ENCODE data around the gene OR2W3. TPM values are rescaled to one million over a fixed set of nuclear protein-coding genes. Genes with fewer than 3 reads are reported as not detected.

The OR2W3 gene
- total RNA-seq, 1 experiment from 2014 or later, result not detected

DNA sequence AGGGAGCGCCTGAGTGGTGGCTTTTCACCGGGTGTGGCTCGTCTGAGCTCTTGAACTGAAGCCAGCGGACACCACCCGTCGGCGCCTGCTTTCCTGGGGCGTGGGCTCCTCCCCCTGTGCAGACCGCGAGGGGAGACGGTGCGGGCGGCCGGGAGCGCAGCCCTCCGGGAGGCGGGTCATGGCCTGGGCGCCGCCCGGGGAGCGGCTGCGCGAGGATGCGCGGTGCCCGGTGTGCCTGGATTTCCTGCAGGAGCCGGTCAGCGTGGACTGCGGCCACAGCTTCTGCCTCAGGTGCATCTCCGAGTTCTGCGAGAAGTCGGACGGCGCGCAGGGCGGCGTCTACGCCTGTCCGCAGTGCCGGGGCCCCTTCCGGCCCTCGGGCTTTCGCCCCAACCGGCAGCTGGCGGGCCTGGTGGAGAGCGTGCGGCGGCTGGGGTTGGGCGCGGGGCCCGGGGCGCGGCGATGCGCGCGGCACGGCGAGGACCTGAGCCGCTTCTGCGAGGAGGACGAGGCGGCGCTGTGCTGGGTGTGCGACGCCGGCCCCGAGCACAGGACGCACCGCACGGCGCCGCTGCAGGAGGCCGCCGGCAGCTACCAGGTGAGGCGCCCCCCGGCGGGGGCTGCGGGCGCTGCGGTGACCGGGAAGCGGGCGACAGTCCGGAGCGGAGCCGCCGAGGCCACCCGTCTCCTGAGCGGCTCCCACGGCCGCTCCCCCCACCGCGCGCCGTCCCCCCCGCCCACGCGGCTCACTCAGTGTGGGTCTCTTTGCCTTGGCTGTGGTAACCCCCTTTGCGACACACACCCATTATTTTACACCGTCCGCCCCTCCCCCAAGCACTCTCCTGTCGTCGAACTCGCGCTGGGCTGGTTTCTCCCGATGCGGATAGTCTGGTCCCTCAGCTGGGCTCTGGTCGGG is 38.1 kb upstream of the OR2W3 start, which contains the start of gene TRIM58:
Gene TRIM58, plus strand, starts transcription at position 119 of the 916 bp plus-strand sequence. Its CDS starts 60 bp downstream, at position 179.
- no peak for DNase-seq
- Histone ChIP-seq H3F3A (ENCODE audit: insufficient read depth, low read depth) (no peaks in the 10 kb centered on the region), H3K9me2 (ENCODE audit: insufficient read depth) (no peaks in the 10 kb centered on the region), H3K36me3 (ENCODE audit: low read depth) (no peaks in the 10 kb centered on the region), H3K4me3 (no peak within 1 kb of the TSS), H4K20me1 (ENCODE audit: insufficient read depth) (no peaks in the 10 kb centered on the region), H3K4me2 (no peak within 1 kb of the TSS), H3K27me3 (ENCODE audit: insufficient read depth, low read depth) (no peaks in the 10 kb centered on the region), H3K9me3 (ENCODE audit: insufficient read depth, low read depth) (no peaks in the 10 kb centered on the region), H3K79me2 (ENCODE audit: low read depth) (no peaks in the 10 kb centered on the region), H3K4me1 (replicated peaks; ENCODE audit: insufficient read depth) (no peaks in the 10 kb centered on the region), H3K27ac (no peak within 1 kb of the TSS), H2AFZ (no peak within 1 kb of the TSS)
- BruUV-seq (replicated peaks), result no TSS peak
- ChIA-PET CTCF (no interaction called here), POLR2A (ENCODE audit: unreplicated experiment) (no interaction called here)
- intact Hi-C loops (cut with micrococcal nuclease; ENCODE audit: unreplicated experiment), result no loop called here
- TF ChIP-seq EZH2 (IDR thresholded peaks at IDR 0.05; ENCODE audit: low read depth), result no peak
- no peak for TF ChIP-seq CTCF (conservative IDR thresholded peaks at IDR 0.05)

DNA sequence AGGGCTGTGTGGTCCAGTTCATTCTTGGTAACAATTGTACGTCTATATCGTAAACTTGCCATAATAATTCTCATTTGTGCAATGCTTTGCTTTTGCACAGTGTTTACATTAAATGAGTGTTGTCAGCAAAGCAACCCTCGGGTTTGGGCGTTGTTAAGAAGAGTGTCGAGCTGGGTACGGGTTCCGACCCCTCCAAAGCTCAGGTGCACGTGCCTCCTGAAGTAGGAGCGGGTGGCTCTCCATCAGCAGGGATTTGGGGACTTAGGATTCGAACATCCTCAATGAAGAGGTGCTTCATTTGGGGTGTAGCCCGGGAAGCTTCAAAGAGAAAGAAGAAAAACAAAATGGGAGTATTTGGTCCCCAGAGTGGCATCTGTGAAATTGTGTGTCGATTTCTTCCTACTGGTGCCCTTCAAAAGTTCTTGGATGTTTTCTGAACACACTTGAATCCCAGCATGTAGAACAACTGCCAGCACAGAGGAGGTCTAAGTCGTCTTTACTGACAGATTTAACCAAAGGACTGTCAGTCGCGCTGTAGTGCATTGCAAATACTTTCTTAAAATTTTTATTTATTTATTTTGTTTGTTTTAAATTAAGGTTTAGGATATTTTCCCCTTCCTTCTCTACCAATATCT is 37.3 kb upstream of the OR2W3 start:
- TF ChIP-seq CTCF (conservative IDR thresholded peaks at IDR 0.05), result no peak
- no peak for TF ChIP-seq EZH2 (IDR thresholded peaks at IDR 0.05; ENCODE audit: low read depth)
- intact Hi-C loops (cut with micrococcal nuclease; ENCODE audit: unreplicated experiment), result no loop called here
- Histone ChIP-seq H3K4me1 (replicated peaks; ENCODE audit: insufficient read depth) (no peaks in the 10 kb centered on the region), H4K20me1 (ENCODE audit: insufficient read depth) (no peaks in the 10 kb centered on the region), H3K27me3 (ENCODE audit: insufficient read depth, low read depth) (no peaks in the 10 kb centered on the region), H3K4me2 (no peak overlapping the region), H3K4me3 (no peak overlapping the region), H3K9me2 (ENCODE audit: insufficient read depth) (no peaks in the 10 kb centered on the region), H3K36me3 (ENCODE audit: low read depth) (no peaks in the 10 kb centered on the region), H3K9me3 (ENCODE audit: insufficient read depth, low read depth) (no peaks in the 10 kb centered on the region), H2AFZ (no peak overlapping the region), H3F3A (ENCODE audit: insufficient read depth, low read depth) (no peaks in the 10 kb centered on the region), H3K27ac (no peak overlapping the region), H3K79me2 (ENCODE audit: low read depth) (no peaks in the 10 kb centered on the region)
- CTCF ChIA-PET, result no interaction called here
- no TSS peak for BruUV-seq (replicated peaks)
- no peak for DNase-seq
- POLR2A ChIA-PET (ENCODE audit: unreplicated experiment), result no interaction called here

DNA sequence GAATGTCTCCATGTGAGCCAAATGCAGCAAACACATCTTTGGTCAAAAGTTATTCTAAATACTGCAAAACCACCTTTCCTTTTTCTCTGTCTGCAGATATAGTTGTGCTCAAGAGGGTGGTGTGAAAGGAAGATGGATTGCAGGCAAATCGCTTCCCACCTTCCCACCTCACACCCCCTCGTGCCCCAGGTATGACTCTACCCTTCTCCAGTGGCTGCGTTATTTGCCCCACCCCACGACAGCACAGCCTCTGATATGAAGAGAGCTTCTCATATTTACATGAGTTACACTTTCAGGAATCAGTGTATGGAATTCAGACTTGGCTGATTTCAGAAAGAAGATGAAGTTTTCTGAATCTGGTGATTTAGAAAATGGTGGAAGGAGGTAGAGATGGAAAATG is 32.6 kb upstream of the OR2W3 start:
- no TSS peak for BruUV-seq (replicated peaks)

More for the DNA sequence above, 32.6 kb upstream of the OR2W3 start:
- Histone ChIP-seq H3K4me2 (no peak overlapping the region), H3K4me3 (no peak overlapping the region), H3K4me1 (replicated peaks; ENCODE audit: insufficient read depth) (no peaks in the 10 kb centered on the region), H3K27ac (no peak overlapping the region), H3K9me2 (ENCODE audit: insufficient read depth) (no peaks in the 10 kb centered on the region), H3K27me3 (ENCODE audit: insufficient read depth, low read depth) (0 out of 2 replicates have a peak, but pooled peaks cover 6% of the 10 kb centered on the region), H3K79me2 (ENCODE audit: low read depth) (no peaks in the 10 kb centered on the region), H3K36me3 (ENCODE audit: low read depth) (no peaks in the 10 kb centered on the region), H3F3A (ENCODE audit: insufficient read depth, low read depth) (no peaks in the 10 kb centered on the region), H2AFZ (no peak overlapping the region), H3K9me3 (ENCODE audit: insufficient read depth, low read depth) (no peaks in the 10 kb centered on the region), H4K20me1 (ENCODE audit: insufficient read depth) (no peaks in the 10 kb centered on the region)
- intact Hi-C loops (cut with micrococcal nuclease; ENCODE audit: unreplicated experiment), result no loop called here
- DNase-seq, result no peak
- CTCF ChIA-PET, result no interaction called here
- POLR2A ChIA-PET (ENCODE audit: unreplicated experiment), result no interaction called here
- TF ChIP-seq EZH2 (IDR thresholded peaks at IDR 0.05; ENCODE audit: low read depth) (no peak), CTCF (conservative IDR thresholded peaks at IDR 0.05) (no peak)
